ENCODE measurements around the gene GADL1. TPM values are rescaled to one million over a fixed set of nuclear protein-coding genes. Genes with fewer than 3 reads are reported as not detected.

The GADL1 gene
- polyA plus RNA-seq, 2 of the 4 experiments (the other 2 are of a cell fraction) = not detected

DNA sequence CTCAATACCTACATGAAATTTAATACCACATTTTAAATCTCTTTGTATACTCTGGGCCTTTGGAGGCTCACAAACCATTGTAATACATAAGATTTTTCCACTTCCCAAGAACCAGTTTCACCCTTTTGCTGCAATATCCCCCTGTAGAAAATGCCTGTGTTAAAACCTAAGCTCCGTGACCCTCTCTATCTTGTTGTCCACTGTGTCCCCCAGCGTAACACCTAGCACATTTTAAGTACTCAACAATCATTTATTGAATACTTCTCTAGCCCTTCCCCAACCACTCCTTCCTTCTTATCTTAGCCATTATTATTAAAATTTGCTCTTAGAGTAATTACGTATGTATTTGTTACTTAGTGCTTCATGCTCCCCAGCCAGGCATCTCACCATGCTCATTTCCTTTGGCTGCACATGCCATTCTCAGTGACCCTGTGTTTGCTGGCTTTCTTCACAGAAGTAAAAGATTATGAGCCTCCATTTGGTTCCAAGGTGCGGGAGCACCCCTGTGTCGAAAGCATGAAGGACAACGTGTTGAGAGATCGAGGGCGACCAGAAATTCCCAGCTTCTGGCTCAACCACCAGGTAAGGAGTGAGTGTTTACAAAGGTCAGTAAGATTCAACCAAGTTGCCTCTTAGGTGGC, 206.4 kb downstream of the GADL1 start:
- FAIRE-seq (no peak), ATAC-seq (no peak), DNase-seq (ENCODE audit: low read depth in 1 of 2, low spot score in 1 of 2) (no peak)
- POLR2A ChIA-PET = no interaction called here
- no peak for TF ChIP-seq ZNF302 (CRISPR knock-in tag; IDR thresholded peaks at IDR 0.05)
- no peak for TF ChIP-seq FOXS1 (CRISPR knock-in tag; IDR thresholded peaks at IDR 0.05)
- TF ChIP-seq MYC (IDR thresholded peaks at IDR 0.05; ENCODE audit: borderline replicate concordance, low read length) = no peak
- no peak for TF ChIP-seq BHLHE40 (IDR thresholded peaks at IDR 0.05; ENCODE audit: low read depth, low read length)
- no peak for TF ChIP-seq TP53 (CRISPR knock-in tag; IDR thresholded peaks at IDR 0.05)
- TF ChIP-seq EHMT2 (IDR thresholded peaks at IDR 0.05; ENCODE audit: low read depth) = no peak
- TF ChIP-seq, protein P1, sequence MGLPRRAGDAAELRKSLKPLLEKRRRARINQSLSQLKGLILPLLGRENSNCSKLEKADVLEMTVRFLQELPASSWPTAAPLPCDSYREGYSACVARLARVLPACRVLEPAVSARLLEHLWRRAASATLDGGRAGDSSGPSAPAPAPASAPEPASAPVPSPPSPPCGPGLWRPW (IDR thresholded peaks at IDR 0.05) = no peak
- TF ChIP-seq TFCP2L1 (CRISPR knock-in tag; IDR thresholded peaks at IDR 0.05) = no peak
- no peak for TF ChIP-seq NFE2L2 (conservative IDR thresholded peaks at IDR 0.05; ENCODE audit: low read length)
- no peak for TF ChIP-seq EP300 (IDR thresholded peaks at IDR 0.05)
- no peak for TF ChIP-seq GATA3 (IDR thresholded peaks at IDR 0.05; ENCODE audit: borderline replicate concordance)
- no peak for TF ChIP-seq KDM1A (IDR thresholded peaks at IDR 0.05; ENCODE audit: low read depth)
- no peak for TF ChIP-seq CHD2 (IDR thresholded peaks at IDR 0.05; ENCODE audit: low read length, partially characterized antibody)
- TF ChIP-seq, protein P2, sequence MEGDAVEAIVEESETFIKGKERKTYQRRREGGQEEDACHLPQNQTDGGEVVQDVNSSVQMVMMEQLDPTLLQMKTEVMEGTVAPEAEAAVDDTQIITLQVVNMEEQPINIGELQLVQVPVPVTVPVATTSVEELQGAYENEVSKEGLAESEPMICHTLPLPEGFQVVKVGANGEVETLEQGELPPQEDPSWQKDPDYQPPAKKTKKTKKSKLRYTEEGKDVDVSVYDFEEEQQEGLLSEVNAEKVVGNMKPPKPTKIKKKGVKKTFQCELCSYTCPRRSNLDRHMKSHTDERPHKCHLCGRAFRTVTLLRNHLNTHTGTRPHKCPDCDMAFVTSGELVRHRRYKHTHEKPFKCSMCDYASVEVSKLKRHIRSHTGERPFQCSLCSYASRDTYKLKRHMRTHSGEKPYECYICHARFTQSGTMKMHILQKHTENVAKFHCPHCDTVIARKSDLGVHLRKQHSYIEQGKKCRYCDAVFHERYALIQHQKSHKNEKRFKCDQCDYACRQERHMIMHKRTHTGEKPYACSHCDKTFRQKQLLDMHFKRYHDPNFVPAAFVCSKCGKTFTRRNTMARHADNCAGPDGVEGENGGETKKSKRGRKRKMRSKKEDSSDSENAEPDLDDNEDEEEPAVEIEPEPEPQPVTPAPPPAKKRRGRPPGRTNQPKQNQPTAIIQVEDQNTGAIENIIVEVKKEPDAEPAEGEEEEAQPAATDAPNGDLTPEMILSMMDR (IDR thresholded peaks at IDR 0.05) = no peak
- TF ChIP-seq NR3C1 (IDR thresholded peaks at IDR 0.05) = no peak
- no peak for TF ChIP-seq MAFK (IDR thresholded peaks at IDR 0.05; ENCODE audit: partially characterized antibody)
- 89% methylated on average over 8 of the region's 8 CpGs for WGBS (ENCODE audit: missing lambda C conversion rate)
- Histone ChIP-seq H3K9me3 (no peaks in the 10 kb centered on the region), H3K27ac (peak overlapping the region; percentile 75 to 84), H3K4me2 (peak overlapping the region; percentile 64), H3K4me1 (peaks cover 68% of the 10 kb centered on the region), H3K4me3 (no peak overlapping the region)
- CTCF ChIA-PET = no interaction called here

DNA sequence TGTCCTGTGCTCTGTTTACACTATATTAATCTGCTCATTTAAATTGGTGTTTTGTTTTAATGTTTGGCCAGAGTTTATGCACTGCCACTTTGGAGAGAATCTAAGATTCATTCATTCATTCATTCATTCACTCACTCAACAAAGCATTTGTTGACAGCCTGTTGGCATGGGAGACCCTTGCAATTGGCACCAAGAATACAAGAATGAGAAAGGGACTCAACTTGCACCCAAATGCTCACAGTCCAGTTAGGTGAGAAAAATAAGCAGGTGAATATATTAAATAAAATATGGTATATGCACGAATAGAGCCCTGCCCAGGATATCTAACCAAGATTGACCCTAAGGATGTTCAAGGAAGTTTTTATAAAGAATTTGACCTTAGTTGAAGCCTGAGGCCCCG, 207.7 kb downstream of the GADL1 start:
- ChIA-PET CTCF (no interaction called here), POLR2A (no interaction called here)
- no peak for ATAC-seq
- TF ChIP-seq CBX8 (IDR thresholded peaks at IDR 0.05) = no peak
- TF ChIP-seq, protein P3, sequence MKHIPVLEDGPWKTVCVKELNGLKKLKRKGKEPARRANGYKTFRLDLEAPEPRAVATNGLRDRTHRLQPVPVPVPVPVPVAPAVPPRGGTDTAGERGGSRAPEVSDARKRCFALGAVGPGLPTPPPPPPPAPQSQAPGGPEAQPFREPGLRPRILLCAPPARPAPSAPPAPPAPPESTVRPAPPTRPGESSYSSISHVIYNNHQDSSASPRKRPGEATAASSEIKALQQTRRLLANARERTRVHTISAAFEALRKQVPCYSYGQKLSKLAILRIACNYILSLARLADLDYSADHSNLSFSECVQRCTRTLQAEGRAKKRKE (CRISPR knock-in tag; IDR thresholded peaks at IDR 0.05; ENCODE audit: low read depth) = no peak
- TF ChIP-seq JUN (IDR thresholded peaks at IDR 0.05) = no peak
- TF ChIP-seq KDM1A (IDR thresholded peaks at IDR 0.05; ENCODE audit: low read depth) = no peak
- TF ChIP-seq RNF2 (IDR thresholded peaks at IDR 0.05; ENCODE audit: borderline replicate concordance, low read depth) = no peak
- TF ChIP-seq CBX2 (IDR thresholded peaks at IDR 0.05; ENCODE audit: borderline replicate concordance, low read depth) = no peak
- no peak for TF ChIP-seq PHF8 (IDR thresholded peaks at IDR 0.05; ENCODE audit: borderline replicate concordance, low read depth)
- no peak for TF ChIP-seq RAD21 (conservative IDR thresholded peaks at IDR 0.05 in 1 of 2, IDR thresholded peaks at IDR 0.05 in 1 of 2)
- TF ChIP-seq ZSCAN20 (CRISPR knock-in tag; IDR thresholded peaks at IDR 0.05) = no peak
- TF ChIP-seq, protein P2 (IDR thresholded peaks at IDR 0.05) = no peak
- TF ChIP-seq HOXB13 (CRISPR knock-in tag; IDR thresholded peaks at IDR 0.05; ENCODE audit: low read depth) = no peak
- no peak for TF ChIP-seq HOXA7 (CRISPR knock-in tag; IDR thresholded peaks at IDR 0.05)
- no peak for TF ChIP-seq EP300 (IDR thresholded peaks at IDR 0.05)
- TF ChIP-seq, protein P4, sequence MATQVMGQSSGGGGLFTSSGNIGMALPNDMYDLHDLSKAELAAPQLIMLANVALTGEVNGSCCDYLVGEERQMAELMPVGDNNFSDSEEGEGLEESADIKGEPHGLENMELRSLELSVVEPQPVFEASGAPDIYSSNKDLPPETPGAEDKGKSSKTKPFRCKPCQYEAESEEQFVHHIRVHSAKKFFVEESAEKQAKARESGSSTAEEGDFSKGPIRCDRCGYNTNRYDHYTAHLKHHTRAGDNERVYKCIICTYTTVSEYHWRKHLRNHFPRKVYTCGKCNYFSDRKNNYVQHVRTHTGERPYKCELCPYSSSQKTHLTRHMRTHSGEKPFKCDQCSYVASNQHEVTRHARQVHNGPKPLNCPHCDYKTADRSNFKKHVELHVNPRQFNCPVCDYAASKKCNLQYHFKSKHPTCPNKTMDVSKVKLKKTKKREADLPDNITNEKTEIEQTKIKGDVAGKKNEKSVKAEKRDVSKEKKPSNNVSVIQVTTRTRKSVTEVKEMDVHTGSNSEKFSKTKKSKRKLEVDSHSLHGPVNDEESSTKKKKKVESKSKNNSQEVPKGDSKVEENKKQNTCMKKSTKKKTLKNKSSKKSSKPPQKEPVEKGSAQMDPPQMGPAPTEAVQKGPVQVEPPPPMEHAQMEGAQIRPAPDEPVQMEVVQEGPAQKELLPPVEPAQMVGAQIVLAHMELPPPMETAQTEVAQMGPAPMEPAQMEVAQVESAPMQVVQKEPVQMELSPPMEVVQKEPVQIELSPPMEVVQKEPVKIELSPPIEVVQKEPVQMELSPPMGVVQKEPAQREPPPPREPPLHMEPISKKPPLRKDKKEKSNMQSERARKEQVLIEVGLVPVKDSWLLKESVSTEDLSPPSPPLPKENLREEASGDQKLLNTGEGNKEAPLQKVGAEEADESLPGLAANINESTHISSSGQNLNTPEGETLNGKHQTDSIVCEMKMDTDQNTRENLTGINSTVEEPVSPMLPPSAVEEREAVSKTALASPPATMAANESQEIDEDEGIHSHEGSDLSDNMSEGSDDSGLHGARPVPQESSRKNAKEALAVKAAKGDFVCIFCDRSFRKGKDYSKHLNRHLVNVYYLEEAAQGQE (IDR thresholded peaks at IDR 0.05) = no peak
- no peak for TF ChIP-seq NPAS2 (CRISPR knock-in tag; IDR thresholded peaks at IDR 0.05; ENCODE audit: borderline replicate concordance)
- no peak overlapping the region for H3K4me2 ChIP-seq
- H3K4me1 ChIP-seq = peaks cover 69% of the 10 kb centered on the region
- WGBS (ENCODE audit: missing lambda C conversion rate) = 34% methylated on average over 2 of the region's 2 CpGs
- no peak for FAIRE-seq
- H3K9me3 ChIP-seq = no peaks in the 10 kb centered on the region
- no peak for DNase-seq (ENCODE audit: low read depth in 1 of 2, low spot score in 1 of 2)
- H3K27ac ChIP-seq = peak overlapping the region in 1 of 2 experiments; percentile 8; a peak in 2 of 6 replicates
- no peak overlapping the region for H3K4me3 ChIP-seq

Data from A549 (cell line).